Pancreas (tissue), 10 donors: ENCODE results near the gene PFKP. TPM values are rescaled to one million over a fixed set of nuclear protein-coding genes. Genes with fewer than 3 reads are reported as not detected.

Experiments
- ATAC-seq, 4 donors: fragments of 200-7000 bp; cut with Tn5 transposase; one replicate each; pipeline versions ENCODE4 v1.8.0 to v1.9.1; 2020; ENCODE audit warnings: mild to moderate bottlenecking in 4 of 4, moderate library complexity in 4 of 4
- DNase-seq, 6 donors: peaks; one replicate each; pipeline ENCODE4 v3.0.0-alpha.2; 2020
- FAIRE-seq: peaks from 2 replicates; lab custom pipeline; 2012; peaks lifted over from hg19 to GRCh38; lab: Jason Lieb, UNC
- H3K27ac ChIP-seq, 4 donors: fragments of 200-600 bp; sonication (generic); 1 replicate in 3 of 4; 2 replicates in 1 of 4; pipeline versions ENCODE4 v1.5.0 to v1.8.0; 2020
- H3K27me3 ChIP-seq, 4 donors: fragments of 200-600 bp; one replicate each; pipeline ENCODE4 v1.8.0; 2021
- H3K36me3 ChIP-seq, 3 donors: fragments of 200-600 bp; sonication (generic) in 1 of 3; one replicate each; pipeline versions ENCODE4 v1.5.0 to v1.8.0; 2020 to 2021
- H3K4me1 ChIP-seq, 3 donors: fragments of 200-600 bp; one replicate each; pipeline ENCODE4 v1.8.0; 2021
- H3K4me3 ChIP-seq, 4 donors: fragments of 200-600 bp; sonication (generic) in 2 of 4; one replicate each; pipeline versions ENCODE4 v1.5.0 to v1.8.0; 2020 to 2021
- H3K9me3 ChIP-seq, 4 donors: fragments of 200-600 bp; one replicate each; pipeline ENCODE4 v1.8.0; 2021
- CTCF ChIP-seq, 4 donors: fragments of 200-600 bp; sonication (generic) in 3 of 4; IDR thresholded peaks; one replicate each; pipeline versions ENCODE4 v1.5.0 to v1.8.0; 2021; ENCODE audit warnings: antibody characterized with exemption in 4 of 4
- WGBS, 2 donors: extraction: QIAGEN DNeasy Blood & Tissue Kit; methylation state at CpG; one replicate each; pipeline ENCODE4 v1.1.7; 2013; 5-methylcytosine and 5-hydroxymethylcytosine counted together
- intact Hi-C, 3 donors: fragments of 100-400 bp; cut with DNase I; formaldehyde crosslinking; loops; one replicate each; pipeline versions ENCODE4 v1.11.1 to v1.14.2; 2022
- polyA plus RNA-seq, 2 donors: library from polyadenylated mRNA; stranded (reverse); fragments of 200-250 nt; gene quantifications; one replicate each; pipeline ENCODE4 v1.2.3, GENCODE V29; 2013
- total RNA-seq, 6 donors: library from RNA; stranded (reverse); fragmentation: NEBNext Ultra II Directional in 4 of 6; extraction: Animal tissue kit (Norgen Biotek cat#: 25700) in 4 of 6; gene quantifications; one replicate each; pipeline versions ENCODE4 v1.2.1 to v1.2.4, GENCODE V29; 2021 to 2023
- donor health status: healthy with polysubstance abuse.
- donor health status: DM: no; HTN: no; CAD: no; lungs with moderate emphysema.
- donor health status: DM: no; HTN: no; CAD: no.
- donor health status: control.
- donor health status: control.
- donor health status: Bipolar disorder and iron deficiency.
- donor health status: DM: yes; HTN: yes; CAD: no.
- donor health status: DM: no; HTN: no; CAD: no.
- donor health status: DM: no; HTN: no; CAD: no.
- donor health status: DM: yes; HTN: yes; CAD: no.

The PFKP gene
- total RNA-seq, result 10 to 100 TPM in 3 of 6 donors, 1 to 10 TPM in 3; 6.8 to 25.0 (median 10.4) TPM
- 10 to 100 TPM; 16.6 to 32.5 TPM for polyA plus RNA-seq

- ATAC-seq (peak; percentile 47 to 70 (median 66)), FAIRE-seq (no peak), DNase-seq (peak in 3 of 6 donors; percentile 46 to 79 (median 77))
- Histone ChIP-seq H3K36me3 (no peaks in the 10 kb centered on the region), H3K4me3 (peak within 1 kb of the TSS; percentile 47 to 52 (median 51)), H3K27ac (peak within 1 kb of the TSS; percentile 45 to 74 (median 56)), H3K9me3 (no peaks in the 10 kb centered on the region), H3K27me3 (no peaks in the 10 kb centered on the region), H3K4me1 (no peaks in the 10 kb centered on the region)
- intact Hi-C loops, result no loop called here
- 1 to 2% methylated on average over 70 to 86 of the region's 86 CpGs for WGBS, 2 donors
- no peak for TF ChIP-seq CTCF (IDR thresholded peaks at IDR 0.05)
Measured at GRCh38 chr10:3067118-3067858, at the start of gene PFKP. TSS of gene PFKP (plus strand) at chr10:3067548. CDS start at chr10:3067596, 48 bp downstream.

GRCh38 chr10:3018247-3018646 lies 49.1 kb upstream of the PFKP start:
- no peak for FAIRE-seq
- intact Hi-C loops, result no loop called here
- no peaks in the 10 kb centered on the region for H3K27me3 ChIP-seq
- H3K27ac ChIP-seq, result no peak overlapping the region
- TF ChIP-seq CTCF (IDR thresholded peaks at IDR 0.05), result no peak
- H3K4me1 ChIP-seq, result no peaks in the 10 kb centered on the region
- H3K9me3 ChIP-seq, result no peaks in the 10 kb centered on the region
- no peak for DNase-seq
- no peaks in the 10 kb centered on the region for H3K36me3 ChIP-seq
- WGBS, 2 donors, result 63 to 74% methylated on average over 4 of the region's 4 CpGs
- no peak overlapping the region for H3K4me3 ChIP-seq
- ATAC-seq, result no peak

- TF ChIP-seq CTCF (IDR thresholded peaks at IDR 0.05), result no peak
- Histone ChIP-seq H3K27ac (no peak overlapping the region), H3K36me3 (no peaks in the 10 kb centered on the region), H3K4me3 (no peak overlapping the region), H3K9me3 (no peaks in the 10 kb centered on the region), H3K4me1 (no peaks in the 10 kb centered on the region), H3K27me3 (no peaks in the 10 kb centered on the region)
- ATAC-seq (no peak), DNase-seq (no peak), FAIRE-seq (no peak)
- intact Hi-C loops, result no loop called here
- 79 to 90% methylated on average over 14 to 15 of the region's 15 CpGs for WGBS, 2 donors
Measured at GRCh38 chr10:3020311-3020710, 47.0 kb upstream of the PFKP start.

- no peak for TF ChIP-seq CTCF (IDR thresholded peaks at IDR 0.05)
- Histone ChIP-seq H3K4me1 (no peaks in the 10 kb centered on the region), H3K9me3 (no peaks in the 10 kb centered on the region), H3K27ac (no peak overlapping the region), H3K4me3 (no peak overlapping the region), H3K27me3 (no peaks in the 10 kb centered on the region), H3K36me3 (no peaks in the 10 kb centered on the region)
- no peak for ATAC-seq
- FAIRE-seq, result no peak
- intact Hi-C loops, result no loop called here
- DNase-seq, result no peak
- WGBS, 2 donors, result 74 to 89% methylated on average over 19 of the region's 19 CpGs
Measured at GRCh38 chr10:3020881-3021280, 46.5 kb upstream of the PFKP start.

GRCh38 chr10:3022027-3022426 lies 45.3 kb upstream of the PFKP start:
- no peak overlapping the region for H3K4me3 ChIP-seq
- no peaks in the 10 kb centered on the region for H3K9me3 ChIP-seq
- ATAC-seq, result no peak
- H3K27ac ChIP-seq, result no peak overlapping the region
- no peak for FAIRE-seq
- DNase-seq, result no peak
- 45 to 48% methylated on average over 3 of the region's 3 CpGs for WGBS, 2 donors
- no peaks in the 10 kb centered on the region for H3K4me1 ChIP-seq
- intact Hi-C loops, result no loop called here
- no peaks in the 10 kb centered on the region for H3K36me3 ChIP-seq
- no peak for TF ChIP-seq CTCF (IDR thresholded peaks at IDR 0.05)
- H3K27me3 ChIP-seq, result no peaks in the 10 kb centered on the region
